Left lung (tissue), 10 donors: ENCODE results near the gene INO80. TPM values are rescaled to one million over a fixed set of nuclear protein-coding genes. Genes with fewer than 3 reads are reported as not detected.

Experiments
- ATAC-seq: fragments of 200-7000 bp; cut with Tn5 transposase; one replicate; pipeline ENCODE4 v1.9.1; 2020; ENCODE audit warnings: moderate library complexity
- DNase-seq, 4 donors: peaks; one replicate each; pipeline ENCODE4 v3.0.0-alpha.2; 2013 to 2020
- H3K27ac ChIP-seq, 2 donors: fragments of 200-600 bp; sonication (generic) in 1 of 2; one replicate each; pipeline versions ENCODE4 v1.5.0 to v1.8.0; 2020 to 2021
- H3K27me3 ChIP-seq, 2 donors: fragments of 200-600 bp; sonication (generic) in 1 of 2; one replicate each; pipeline versions ENCODE4 v1.5.0 to v1.8.0; 2020 to 2021
- H3K36me3 ChIP-seq, 2 donors: fragments of 200-600 bp; sonication (generic) in 1 of 2; one replicate each; pipeline versions ENCODE4 v1.5.0 to v1.8.0; 2020 to 2021
- H3K4me1 ChIP-seq, 2 donors: fragments of 200-600 bp; one replicate each; pipeline ENCODE4 v1.8.0; 2021
- H3K4me3 ChIP-seq, 2 donors: fragments of 200-600 bp; sonication (generic) in 1 of 2; one replicate each; pipeline versions ENCODE4 v1.5.0 to v1.8.0; 2020 to 2021; ENCODE audit warnings: mild to moderate bottlenecking in 1 of 2
- H3K9me3 ChIP-seq, 2 donors: fragments of 200-600 bp; sonication (generic) in 1 of 2; one replicate each; pipeline versions ENCODE4 v1.5.0 to v1.8.0; 2020 to 2021
- intact Hi-C, 2 donors: fragments of 100-400 bp; cut with DNase I; formaldehyde crosslinking; loops; one replicate each; pipeline versions ENCODE4 v1.11.2 to v1.14.2; 2022
- polyA plus RNA-seq, 6 donors: library from polyadenylated mRNA; unstranded; fragments of 120-200 nt; gene quantifications; one replicate each; pipeline ENCODE4 v1.2.1, GENCODE V29; 2013; ENCODE audit not compliant: insufficient read length in 6 of 6
- total RNA-seq, 2 donors: library from RNA; stranded (reverse); fragmentation: NEBNext Ultra II Directional; extraction: Animal tissue kit (Norgen Biotek cat#: 25700); gene quantifications; one replicate each; pipeline ENCODE4 v1.2.1, GENCODE V29; 2021
- TF ChIP-seq, protein P1 (sequence below), 2 donors: fragments of 200-600 bp; sonication (generic) in 1 of 2; IDR thresholded peaks; one replicate each; pipeline versions ENCODE4 v1.5.0 to v1.8.0; 2021; ENCODE audit warnings: antibody characterized with exemption in 2 of 2
- donor health status: DM: no; HTN: yes; CAD: no.
- donor health status: DM: no; HTN: no; CAD: no.

Gene INO80
- total and polyA plus RNA-seq, 8 donors: 20.1 to 31.0 (median 26.0) TPM

DNA sequence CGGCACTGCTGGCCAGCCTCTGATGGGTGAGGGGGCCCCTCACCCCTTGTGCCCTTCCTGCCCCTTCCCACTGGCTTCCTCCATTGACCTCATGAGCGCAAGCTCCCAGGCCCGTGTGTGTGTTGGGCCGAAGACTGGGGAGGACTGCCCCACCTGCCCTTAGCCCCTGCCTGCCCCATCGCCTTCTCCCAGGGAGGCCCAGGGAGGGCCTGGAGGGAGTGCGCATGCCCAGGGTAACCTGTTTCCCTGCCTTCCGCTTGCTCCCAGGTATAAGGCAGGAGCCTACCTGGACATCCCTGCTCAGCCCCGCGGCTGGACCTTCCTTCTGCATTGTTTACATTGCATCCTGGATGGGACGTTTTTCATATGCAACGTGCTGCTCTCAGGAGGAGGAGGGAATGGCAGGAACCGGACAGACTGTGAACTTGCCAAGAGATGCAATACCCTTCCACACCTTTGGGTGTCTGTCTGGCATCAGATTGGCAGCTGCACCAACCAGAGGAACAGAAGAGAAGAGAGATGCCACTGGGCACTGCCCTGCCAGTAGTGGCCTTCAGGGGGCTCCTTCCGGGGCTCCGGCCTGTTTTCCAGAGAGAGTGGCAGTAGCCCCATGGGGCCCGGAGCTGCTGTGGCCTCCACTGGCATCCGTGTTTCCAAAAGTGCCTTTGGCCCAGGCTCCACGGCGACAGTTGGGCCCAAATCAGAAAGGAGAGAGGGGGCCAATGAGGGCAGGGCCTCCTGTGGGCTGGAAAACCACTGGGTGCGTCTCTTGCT lies 178.1 kb downstream of the INO80 start:
- TF ChIP-seq, protein P1, sequence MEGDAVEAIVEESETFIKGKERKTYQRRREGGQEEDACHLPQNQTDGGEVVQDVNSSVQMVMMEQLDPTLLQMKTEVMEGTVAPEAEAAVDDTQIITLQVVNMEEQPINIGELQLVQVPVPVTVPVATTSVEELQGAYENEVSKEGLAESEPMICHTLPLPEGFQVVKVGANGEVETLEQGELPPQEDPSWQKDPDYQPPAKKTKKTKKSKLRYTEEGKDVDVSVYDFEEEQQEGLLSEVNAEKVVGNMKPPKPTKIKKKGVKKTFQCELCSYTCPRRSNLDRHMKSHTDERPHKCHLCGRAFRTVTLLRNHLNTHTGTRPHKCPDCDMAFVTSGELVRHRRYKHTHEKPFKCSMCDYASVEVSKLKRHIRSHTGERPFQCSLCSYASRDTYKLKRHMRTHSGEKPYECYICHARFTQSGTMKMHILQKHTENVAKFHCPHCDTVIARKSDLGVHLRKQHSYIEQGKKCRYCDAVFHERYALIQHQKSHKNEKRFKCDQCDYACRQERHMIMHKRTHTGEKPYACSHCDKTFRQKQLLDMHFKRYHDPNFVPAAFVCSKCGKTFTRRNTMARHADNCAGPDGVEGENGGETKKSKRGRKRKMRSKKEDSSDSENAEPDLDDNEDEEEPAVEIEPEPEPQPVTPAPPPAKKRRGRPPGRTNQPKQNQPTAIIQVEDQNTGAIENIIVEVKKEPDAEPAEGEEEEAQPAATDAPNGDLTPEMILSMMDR (IDR thresholded peaks at IDR 0.05): peak in 1 of 2 donors; percentile 23
- H3K27me3 ChIP-seq: no peaks in the 10 kb centered on the region
- peak in 1 of 4 donors; percentile 63 for DNase-seq
- H3K36me3 ChIP-seq: peaks cover 0 to 11% of the 10 kb centered on the region in 2 donors
- no peak overlapping the region for H3K4me3 ChIP-seq
- ATAC-seq: no peak
- peak overlapping the region in 1 of 2 donors; percentile 33 for H3K27ac ChIP-seq
- no peaks in the 10 kb centered on the region for H3K9me3 ChIP-seq
- H3K4me1 ChIP-seq: peaks cover 15 to 78% of the 10 kb centered on the region in 2 donors
- intact Hi-C loops: no loop called here

DNA sequence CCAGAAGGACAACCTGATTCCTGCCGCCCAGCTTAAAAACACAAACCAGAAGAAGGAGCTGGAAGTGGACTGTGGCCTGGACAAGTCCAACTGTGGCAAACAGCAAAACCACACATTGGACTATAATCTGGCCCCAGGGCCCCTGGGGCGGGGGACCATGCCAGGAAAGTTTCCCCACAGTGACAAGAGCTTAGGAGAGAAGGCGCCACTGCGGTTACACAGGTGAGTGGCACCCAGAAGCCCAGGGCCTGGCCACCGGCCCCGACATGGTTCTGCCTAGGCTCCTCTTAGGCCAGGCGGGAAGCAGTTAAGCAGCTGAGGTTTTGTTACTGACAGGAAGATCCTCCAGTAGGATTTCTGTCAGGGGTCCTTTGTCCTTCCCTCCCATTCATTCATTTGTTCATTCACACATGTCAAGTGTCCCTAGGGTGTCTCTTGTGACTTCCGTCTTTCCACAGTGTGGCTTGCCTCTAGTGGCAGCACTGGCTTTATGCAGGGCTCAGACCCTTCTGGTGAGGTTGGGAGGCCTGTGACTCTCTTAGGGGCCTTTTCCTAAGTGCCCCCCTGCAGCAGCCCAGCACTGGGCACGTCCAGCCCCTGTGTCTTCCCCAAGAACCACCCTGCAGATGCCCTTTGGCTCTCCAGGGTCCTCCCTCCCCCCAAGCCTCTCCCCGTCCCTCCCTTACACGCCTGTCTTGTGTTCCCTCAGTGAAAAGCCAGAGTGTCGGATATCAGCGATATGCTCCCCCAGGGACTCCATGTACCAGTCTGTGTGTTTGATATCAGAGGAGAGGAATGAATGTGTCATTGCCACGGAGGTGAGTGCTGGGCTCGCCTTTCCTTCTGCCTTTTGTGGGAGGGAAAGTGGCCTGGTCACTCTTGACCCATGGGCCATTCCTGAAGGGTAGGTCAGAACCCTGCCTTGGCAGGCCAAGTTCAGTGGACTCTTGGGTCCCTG lies 179.1 kb downstream of the INO80 start:
- intact Hi-C loops: no loop called here
- Histone ChIP-seq H3K4me3 (no peak overlapping the region), H3K27me3 (peaks cover 0 to 9% of the 10 kb centered on the region in 2 donors), H3K9me3 (no peaks in the 10 kb centered on the region), H3K4me1 (peaks cover 10 to 78% of the 10 kb centered on the region in 2 donors), H3K27ac (peak overlapping the region in 1 of 2 donors; percentile 33), H3K36me3 (peaks cover 0 to 11% of the 10 kb centered on the region in 2 donors)
- peak in 1 of 4 donors; percentile 56 for DNase-seq
- no peak for ATAC-seq
- TF ChIP-seq, protein P1 (IDR thresholded peaks at IDR 0.05): peak in 1 of 2 donors; percentile 10

DNA sequence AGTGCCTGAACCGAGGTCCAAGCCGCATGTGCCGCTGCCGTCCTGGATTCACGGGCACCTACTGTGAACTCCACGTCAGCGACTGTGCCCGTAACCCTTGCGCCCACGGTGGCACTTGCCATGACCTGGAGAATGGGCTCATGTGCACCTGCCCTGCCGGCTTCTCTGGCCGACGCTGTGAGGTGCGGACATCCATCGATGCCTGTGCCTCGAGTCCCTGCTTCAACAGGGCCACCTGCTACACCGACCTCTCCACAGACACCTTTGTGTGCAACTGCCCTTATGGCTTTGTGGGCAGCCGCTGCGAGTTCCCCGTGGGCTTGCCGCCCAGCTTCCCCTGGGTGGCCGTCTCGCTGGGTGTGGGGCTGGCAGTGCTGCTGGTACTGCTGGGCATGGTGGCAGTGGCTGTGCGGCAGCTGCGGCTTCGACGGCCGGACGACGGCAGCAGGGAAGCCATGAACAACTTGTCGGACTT lies 179.8 kb downstream of the INO80 start:
- no peak overlapping the region for H3K4me3 ChIP-seq
- ATAC-seq: no peak
- peak in 1 of 4 donors; percentile 78 for DNase-seq
- H3K4me1 ChIP-seq: peaks cover 17 to 81% of the 10 kb centered on the region in 2 donors
- intact Hi-C loops: no loop called here
- H3K9me3 ChIP-seq: no peaks in the 10 kb centered on the region
- H3K27me3 ChIP-seq: peaks cover 0 to 16% of the 10 kb centered on the region in 2 donors
- H3K36me3 ChIP-seq: peaks cover 0 to 11% of the 10 kb centered on the region in 2 donors
- TF ChIP-seq, protein P1 (IDR thresholded peaks at IDR 0.05): no peak
- H3K27ac ChIP-seq: peak overlapping the region in 1 of 2 donors; percentile 1

DNA sequence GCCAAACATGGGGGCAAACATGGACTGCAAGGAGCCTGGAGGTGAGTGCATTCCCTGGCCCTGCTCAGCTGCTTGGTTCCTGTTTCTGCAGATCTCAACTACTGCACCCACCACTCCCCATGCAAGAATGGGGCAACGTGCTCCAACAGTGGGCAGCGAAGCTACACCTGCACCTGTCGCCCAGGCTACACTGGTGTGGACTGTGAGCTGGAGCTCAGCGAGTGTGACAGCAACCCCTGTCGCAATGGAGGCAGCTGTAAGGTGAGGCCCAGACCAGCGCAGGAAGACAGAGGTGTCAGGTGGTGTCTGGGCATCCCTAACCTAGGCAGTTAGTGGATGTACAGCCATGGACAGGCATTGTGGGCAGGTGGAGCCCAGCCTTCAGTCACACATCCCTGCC lies 181.6 kb downstream of the INO80 start:
- DNase-seq: peak in 1 of 4 donors; percentile 43
- intact Hi-C loops: no loop called here
- Histone ChIP-seq H3K4me3 (no peak overlapping the region), H3K27ac (no peak overlapping the region), H3K36me3 (peaks cover 0 to 11% of the 10 kb centered on the region in 2 donors), H3K4me1 (peaks cover 19 to 82% of the 10 kb centered on the region in 2 donors), H3K27me3 (peaks cover 5 to 34% of the 10 kb centered on the region in 2 donors), H3K9me3 (no peaks in the 10 kb centered on the region)
- ATAC-seq: no peak
- TF ChIP-seq, protein P1 (IDR thresholded peaks at IDR 0.05): no peak
